Smooth muscle cell (in vitro differentiated cells): ENCODE data around the gene CASQ1. TPM values are rescaled to one million over a fixed set of nuclear protein-coding genes. Genes with fewer than 3 reads are reported as not detected.

Source experiments
- DNase-seq: peaks from one replicate; lab custom pipeline; 2025; ENCODE audit not compliant: unreplicated experiment; lab: John Stamatoyannopoulos, UW
- H2AFZ ChIP-seq: fragments of 200-600 bp; sonication (generic); 2 replicates; pipeline ENCODE4 v1.6.0; 2016; ENCODE audit warnings: antibody characterized with exemption, low read depth, mild to moderate bottlenecking
- H3F3A ChIP-seq: fragments of 200-600 bp; sonication (generic); 2 replicates; pipeline ENCODE4 v1.6.0; 2017; ENCODE audit warnings: antibody characterized with exemption, low read depth
- H3K27ac ChIP-seq: fragments of 200-600 bp; sonication (generic); 2 replicates; pipeline ENCODE4 v1.5.1; 2016; ENCODE audit warnings: low read depth, mild to moderate bottlenecking
- H3K27me3 ChIP-seq: fragments of 200-600 bp; sonication (generic); 2 replicates; pipeline ENCODE4 v1.6.1; 2016; ENCODE audit warnings: low read depth, mild to moderate bottlenecking
- H3K36me3 ChIP-seq: fragments of 200-600 bp; sonication (generic); 2 replicates; pipeline ENCODE4 v1.5.1; 2016; ENCODE audit warnings: low read depth
- H3K4me1 ChIP-seq: fragments of 200-600 bp; sonication (generic); 2 replicates; pipeline ENCODE4 v1.5.1; 2016; ENCODE audit warnings: low read depth
- H3K4me2 ChIP-seq: fragments of 200-600 bp; sonication (generic); 2 replicates; pipeline ENCODE4 v1.6.0; 2016; ENCODE audit warnings: mild to moderate bottlenecking
- H3K4me3 ChIP-seq: fragments of 200-600 bp; sonication (generic); 2 replicates; pipeline ENCODE4 v1.5.1; 2016; ENCODE audit warnings: mild to moderate bottlenecking
- H3K79me2 ChIP-seq: fragments of 200-600 bp; sonication (generic); 2 replicates; pipeline ENCODE4 v1.6.0; 2016; ENCODE audit warnings: low read depth, mild to moderate bottlenecking
- H3K9ac ChIP-seq: fragments of 200-600 bp; sonication (generic); 2 replicates; pipeline ENCODE4 v1.6.0; 2016; ENCODE audit warnings: low read depth
- H3K9me3 ChIP-seq: fragments of 200-600 bp; sonication (generic); replicated peaks from 2 replicates; pipeline ENCODE4 v1.5.1; 2016; ENCODE audit warnings: low read depth
- H4K20me1 ChIP-seq: fragments of 200-600 bp; sonication (generic); 2 replicates; pipeline ENCODE4 v1.6.0; 2016; ENCODE audit warnings: low read depth
- WGBS: methylation state at CpG from one replicate; pipeline ENCODE4 v1.1.7; 2016; ENCODE audit warnings: low lambda C conversion rate; 5-methylcytosine and 5-hydroxymethylcytosine counted together
- polyA plus RNA-seq: library from polyadenylated mRNA; unstranded; fragments of >200 nt; fragmentation: Nextera tagmentation; extraction: Ambion mirVana; gene quantifications from 2 replicates; pipeline ENCODE4 v1.2.1, GENCODE V29; 2016
- total RNA-seq: library from RNA; depleted of rRNA; stranded (reverse); fragments of >200 nt; gene quantifications from 2 replicates; pipeline ENCODE4 v1.2.3, GENCODE V29; 2014
- TF ChIP-seq, protein P1 (sequence below): fragments of 200-600 bp; sonication (generic); IDR thresholded peaks from 2 replicates; pipeline ENCODE4 v1.5.1; 2017; ENCODE audit warnings: borderline replicate concordance, mild to moderate bottlenecking, antibody characterized with exemption; ENCODE audit not compliant: insufficient read depth, poor library complexity, severe bottlenecking

The CASQ1 gene
- total and polyA plus RNA-seq, 2 experiments from 2014 or later, result 0.36 TPM; not detected in 1

- peak overlapping the region; percentile 88 for H3K4me2 ChIP-seq
- H3K27ac ChIP-seq, result peak overlapping the region; percentile 47
- TF ChIP-seq, protein P1, sequence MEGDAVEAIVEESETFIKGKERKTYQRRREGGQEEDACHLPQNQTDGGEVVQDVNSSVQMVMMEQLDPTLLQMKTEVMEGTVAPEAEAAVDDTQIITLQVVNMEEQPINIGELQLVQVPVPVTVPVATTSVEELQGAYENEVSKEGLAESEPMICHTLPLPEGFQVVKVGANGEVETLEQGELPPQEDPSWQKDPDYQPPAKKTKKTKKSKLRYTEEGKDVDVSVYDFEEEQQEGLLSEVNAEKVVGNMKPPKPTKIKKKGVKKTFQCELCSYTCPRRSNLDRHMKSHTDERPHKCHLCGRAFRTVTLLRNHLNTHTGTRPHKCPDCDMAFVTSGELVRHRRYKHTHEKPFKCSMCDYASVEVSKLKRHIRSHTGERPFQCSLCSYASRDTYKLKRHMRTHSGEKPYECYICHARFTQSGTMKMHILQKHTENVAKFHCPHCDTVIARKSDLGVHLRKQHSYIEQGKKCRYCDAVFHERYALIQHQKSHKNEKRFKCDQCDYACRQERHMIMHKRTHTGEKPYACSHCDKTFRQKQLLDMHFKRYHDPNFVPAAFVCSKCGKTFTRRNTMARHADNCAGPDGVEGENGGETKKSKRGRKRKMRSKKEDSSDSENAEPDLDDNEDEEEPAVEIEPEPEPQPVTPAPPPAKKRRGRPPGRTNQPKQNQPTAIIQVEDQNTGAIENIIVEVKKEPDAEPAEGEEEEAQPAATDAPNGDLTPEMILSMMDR, result no peak
- peak overlapping the region; percentile 43 for H2AFZ ChIP-seq
- no peaks in the 10 kb centered on the region for H3K36me3 ChIP-seq
- peaks cover 26% of the 10 kb centered on the region for H3K79me2 ChIP-seq
- DNase-seq, result no peak
- H3K4me3 ChIP-seq, result peak overlapping the region; percentile 93
- WGBS, result 37% methylated on average over 7 of the region's 7 CpGs
- H3K27me3 ChIP-seq, result no peaks in the 10 kb centered on the region
- H3F3A ChIP-seq, result peaks cover 19% of the 10 kb centered on the region
- peak overlapping the region; percentile 51 for H3K9ac ChIP-seq
- peaks cover 32% of the 10 kb centered on the region for H4K20me1 ChIP-seq
- H3K9me3 ChIP-seq, result no peaks in the 10 kb centered on the region
- peaks cover 42% of the 10 kb centered on the region for H3K4me1 ChIP-seq
Observed at GRCh38 chr1:160204526-160205241, 14.3 kb downstream of the CASQ1 start.

DNA sequence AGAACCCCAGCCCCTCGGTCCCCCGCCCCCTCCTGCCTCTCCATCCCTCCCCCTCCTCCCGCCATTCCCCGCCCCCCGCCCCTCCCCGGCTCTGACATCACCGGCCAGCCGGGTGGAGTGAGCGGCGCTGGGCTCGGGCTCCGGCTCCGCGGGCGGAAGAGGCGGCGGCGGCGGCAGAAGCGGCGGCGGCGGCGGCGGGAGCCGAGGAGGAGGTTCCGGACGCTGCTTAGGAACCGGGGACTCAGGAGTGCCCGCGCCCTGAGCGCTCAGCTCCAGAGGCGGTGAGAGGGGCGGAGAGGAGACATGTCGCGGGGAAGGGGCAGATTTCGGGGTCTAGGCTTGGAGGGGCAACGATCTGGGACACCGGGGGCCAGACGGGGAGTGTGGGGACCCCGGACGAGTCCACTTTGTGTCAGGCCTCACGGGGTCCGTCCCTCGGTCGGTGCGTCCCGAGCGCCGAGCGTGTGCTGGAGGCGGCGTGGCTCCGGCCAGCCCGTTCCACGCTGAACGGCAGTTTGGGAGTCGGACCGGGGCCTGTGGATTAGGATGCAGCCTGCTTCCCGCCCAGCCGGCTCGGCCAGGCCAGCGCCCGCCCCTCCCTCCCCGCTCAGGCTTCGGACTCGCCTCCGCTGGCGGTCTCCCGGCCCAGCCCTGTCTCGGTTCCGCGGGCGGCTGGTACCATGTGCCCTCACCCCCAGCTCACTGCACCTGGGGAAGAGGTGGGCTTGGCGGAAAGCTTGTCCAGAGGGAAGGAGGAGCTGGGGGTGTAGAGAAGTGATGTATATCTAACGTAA lies 15.1 kb downstream of the CASQ1 start, which contains the start of gene PEA15:
TSS of gene PEA15 (plus strand) at position 143 of the 794 bp plus-strand sequence. CDS start 6,161 bp downstream, outside the sequence.
- peak within 1 kb of the TSS; percentile 43 for H2AFZ ChIP-seq
- H3F3A ChIP-seq, result peaks cover 19% of the 10 kb centered on the region
- peaks cover 34% of the 10 kb centered on the region for H3K79me2 ChIP-seq
- peaks cover 50% of the 10 kb centered on the region for H3K4me1 ChIP-seq
- peak within 1 kb of the TSS; percentile 98 for H3K9ac ChIP-seq
- no peaks in the 10 kb centered on the region for H3K9me3 ChIP-seq
- H3K36me3 ChIP-seq, result no peaks in the 10 kb centered on the region
- H3K27ac ChIP-seq, result peak within 1 kb of the TSS; percentile 95
- H3K27me3 ChIP-seq, result no peaks in the 10 kb centered on the region
- 0% methylated on average over 41 of the region's 76 CpGs for WGBS
- H4K20me1 ChIP-seq, result peaks cover 40% of the 10 kb centered on the region
- peak within 1 kb of the TSS; percentile 93 for H3K4me3 ChIP-seq
- peak within 1 kb of the TSS; percentile 88 for H3K4me2 ChIP-seq
- TF ChIP-seq, protein P1, result no peak
- peak; percentile 44 for DNase-seq

DNA sequence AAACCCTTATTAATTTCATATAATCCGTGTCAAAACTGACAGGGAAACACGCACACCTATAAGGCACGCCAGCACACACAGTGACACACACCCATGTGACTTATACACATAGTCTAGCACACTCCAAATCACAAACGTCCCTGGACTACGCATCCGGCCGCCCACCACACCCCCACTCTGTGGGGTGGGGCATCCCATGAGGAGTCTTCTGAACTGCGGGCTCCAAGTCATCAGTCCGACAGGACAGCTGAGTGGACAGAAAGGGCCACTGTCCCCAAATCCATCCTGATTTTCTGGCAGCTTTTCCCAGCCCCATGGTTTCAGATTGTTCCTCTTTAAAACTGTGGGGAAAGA lies 15.6 kb downstream of the CASQ1 start:
- Histone ChIP-seq H3K4me3 (peak overlapping the region; percentile 93), H3F3A (peaks cover 19% of the 10 kb centered on the region), H3K4me1 (peaks cover 55% of the 10 kb centered on the region), H3K4me2 (peak overlapping the region; percentile 88), H2AFZ (no peak overlapping the region), H3K27me3 (no peaks in the 10 kb centered on the region), H3K27ac (peak overlapping the region; percentile 95), H3K36me3 (no peaks in the 10 kb centered on the region), H4K20me1 (peaks cover 46% of the 10 kb centered on the region), H3K9me3 (no peaks in the 10 kb centered on the region), H3K9ac (peak overlapping the region; percentile 98), H3K79me2 (peaks cover 38% of the 10 kb centered on the region)
- TF ChIP-seq, protein P1, result no peak
- no peak for DNase-seq
- 0% methylated on average over 9 of the region's 9 CpGs for WGBS
